ENCODE results near the gene CCNB2.
A peak's percentile ranks its signal among the peaks of the same experiment; 100 is the strongest.

The CCNB2 gene

DNA sequence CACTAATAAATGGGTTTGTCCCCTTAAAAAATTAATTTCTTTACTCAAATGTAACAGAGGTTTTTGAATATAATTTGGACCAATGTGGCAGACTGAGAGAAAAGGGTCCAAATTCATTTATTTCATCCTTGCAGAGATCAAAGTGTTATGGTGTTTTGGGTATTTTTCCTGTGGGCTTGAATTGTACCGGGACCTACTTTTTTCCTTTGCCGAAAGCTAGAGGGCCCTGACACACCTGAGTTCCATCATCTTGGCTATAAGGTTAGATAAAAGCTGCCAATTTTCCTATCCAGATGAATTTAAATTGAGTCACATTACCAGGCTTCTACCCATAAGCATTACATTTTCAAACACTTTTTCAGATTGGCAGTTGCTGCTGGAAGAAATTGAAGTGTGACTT lies 908 bp downstream of the CCNB2 start:
- TF ChIP-seq, protein P1, sequence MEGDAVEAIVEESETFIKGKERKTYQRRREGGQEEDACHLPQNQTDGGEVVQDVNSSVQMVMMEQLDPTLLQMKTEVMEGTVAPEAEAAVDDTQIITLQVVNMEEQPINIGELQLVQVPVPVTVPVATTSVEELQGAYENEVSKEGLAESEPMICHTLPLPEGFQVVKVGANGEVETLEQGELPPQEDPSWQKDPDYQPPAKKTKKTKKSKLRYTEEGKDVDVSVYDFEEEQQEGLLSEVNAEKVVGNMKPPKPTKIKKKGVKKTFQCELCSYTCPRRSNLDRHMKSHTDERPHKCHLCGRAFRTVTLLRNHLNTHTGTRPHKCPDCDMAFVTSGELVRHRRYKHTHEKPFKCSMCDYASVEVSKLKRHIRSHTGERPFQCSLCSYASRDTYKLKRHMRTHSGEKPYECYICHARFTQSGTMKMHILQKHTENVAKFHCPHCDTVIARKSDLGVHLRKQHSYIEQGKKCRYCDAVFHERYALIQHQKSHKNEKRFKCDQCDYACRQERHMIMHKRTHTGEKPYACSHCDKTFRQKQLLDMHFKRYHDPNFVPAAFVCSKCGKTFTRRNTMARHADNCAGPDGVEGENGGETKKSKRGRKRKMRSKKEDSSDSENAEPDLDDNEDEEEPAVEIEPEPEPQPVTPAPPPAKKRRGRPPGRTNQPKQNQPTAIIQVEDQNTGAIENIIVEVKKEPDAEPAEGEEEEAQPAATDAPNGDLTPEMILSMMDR (IDR thresholded peaks at IDR 0.05), result no peak
- Histone ChIP-seq H3K27me3 (no peaks in the 10 kb centered on the region), H3K27ac (no peak overlapping the region), H3K4me1 (ENCODE audit: control insufficient read depth in 1 of 2, insufficient read depth in 1 of 2, low read depth in 1 of 2, low read length in 1 of 2) (peaks cover 8 to 21% of the 10 kb centered on the region in 2 experiments), H3K36me3 (peaks cover 15% of the 10 kb centered on the region), H3K9me3 (no peaks in the 10 kb centered on the region), H3K4me3 (ENCODE audit: low read depth in 1 of 2, low read length in 1 of 2) (peak overlapping the region in 1 of 2 experiments; percentile 68)

DNA sequence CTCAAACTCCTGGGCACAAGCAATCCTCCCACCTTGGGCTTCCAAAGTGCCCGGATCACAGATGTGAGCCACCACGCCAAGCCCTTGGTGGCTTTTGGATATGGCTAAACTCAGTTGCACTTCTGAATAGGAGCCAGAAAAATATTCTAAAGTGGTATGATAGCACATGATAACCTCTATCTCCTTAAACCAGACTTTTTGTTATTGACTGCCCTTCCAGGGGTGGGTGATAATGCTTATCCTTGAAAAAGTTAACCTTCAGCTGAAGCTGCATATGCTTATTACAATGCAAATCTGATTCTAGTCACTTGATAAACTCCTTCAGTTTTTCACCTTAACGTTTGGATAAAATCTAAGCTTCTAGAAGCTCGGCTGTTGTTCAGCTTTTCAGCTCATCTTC lies 6.3 kb downstream of the CCNB2 start:
- H3K27me3 ChIP-seq, result no peaks in the 10 kb centered on the region
- peaks cover 0 to 2% of the 10 kb centered on the region in 2 experiments for H3K4me1 ChIP-seq (ENCODE audit: control insufficient read depth in 1 of 2, insufficient read depth in 1 of 2, low read depth in 1 of 2, low read length in 1 of 2)
- no peak overlapping the region for H3K27ac ChIP-seq
- H3K9me3 ChIP-seq, result no peaks in the 10 kb centered on the region
- peaks cover 24% of the 10 kb centered on the region for H3K36me3 ChIP-seq
- H3K4me3 ChIP-seq (ENCODE audit: low read depth in 1 of 2, low read length in 1 of 2), result no peak overlapping the region
- TF ChIP-seq, protein P1 (IDR thresholded peaks at IDR 0.05), result no peak

DNA sequence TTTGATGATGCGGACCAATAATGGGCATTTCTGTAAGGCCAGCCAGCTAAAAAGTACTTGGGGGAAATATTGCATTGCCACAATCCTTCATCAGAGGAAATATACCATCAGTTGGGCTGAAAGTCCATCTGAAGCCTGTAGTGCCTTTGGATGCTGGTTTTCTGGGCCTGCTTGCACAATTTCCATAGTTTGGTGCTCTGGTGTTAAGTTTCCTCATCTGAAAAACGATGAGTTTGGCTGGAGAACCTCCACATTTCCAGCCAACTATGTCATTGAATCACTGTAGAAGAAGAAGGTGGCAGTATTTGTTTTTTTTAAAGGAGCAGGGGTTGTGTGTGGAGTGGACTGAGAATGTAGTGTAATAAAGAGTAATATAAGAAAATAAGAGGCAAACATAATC lies 10.1 kb downstream of the CCNB2 start:
- Histone ChIP-seq H3K9me3 (no peaks in the 10 kb centered on the region), H3K27me3 (no peaks in the 10 kb centered on the region), H3K36me3 (peaks cover 29% of the 10 kb centered on the region), H3K4me3 (ENCODE audit: low read depth in 1 of 2, low read length in 1 of 2) (no peak overlapping the region), H3K4me1 (ENCODE audit: control insufficient read depth in 1 of 2, insufficient read depth in 1 of 2, low read depth in 1 of 2, low read length in 1 of 2) (no peaks in the 10 kb centered on the region), H3K27ac (no peak overlapping the region)
- TF ChIP-seq, protein P1 (IDR thresholded peaks at IDR 0.05), result no peak

DNA sequence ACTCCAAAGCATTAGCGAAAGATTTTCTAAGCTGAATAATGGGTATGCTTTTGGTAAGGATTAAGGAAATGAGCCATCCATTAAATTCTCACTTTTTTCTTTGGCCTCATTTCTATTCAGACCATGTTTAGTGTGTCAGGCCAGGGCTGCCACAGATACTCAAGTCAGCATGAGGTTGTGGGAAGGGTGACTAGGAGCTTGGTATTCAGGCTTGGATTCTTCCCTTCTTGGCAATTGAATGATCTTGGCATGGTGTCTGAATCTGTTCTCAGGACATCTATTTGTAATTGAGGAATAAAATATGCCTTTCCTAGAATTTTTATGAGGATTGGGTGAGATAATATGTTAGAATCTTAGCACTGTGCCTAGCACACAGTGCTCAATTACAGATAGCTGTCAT lies 11.2 kb downstream of the CCNB2 start:
- peaks cover 18% of the 10 kb centered on the region for H3K36me3 ChIP-seq
- H3K27me3 ChIP-seq, result no peaks in the 10 kb centered on the region
- H3K9me3 ChIP-seq, result no peaks in the 10 kb centered on the region
- no peak overlapping the region for H3K27ac ChIP-seq
- TF ChIP-seq, protein P1 (IDR thresholded peaks at IDR 0.05), result no peak
- H3K4me1 ChIP-seq (ENCODE audit: control insufficient read depth in 1 of 2, insufficient read depth in 1 of 2, low read depth in 1 of 2, low read length in 1 of 2), result peaks cover 10 to 11% of the 10 kb centered on the region in 2 experiments
- H3K4me3 ChIP-seq (ENCODE audit: low read depth in 1 of 2, low read length in 1 of 2), result no peak overlapping the region

DNA sequence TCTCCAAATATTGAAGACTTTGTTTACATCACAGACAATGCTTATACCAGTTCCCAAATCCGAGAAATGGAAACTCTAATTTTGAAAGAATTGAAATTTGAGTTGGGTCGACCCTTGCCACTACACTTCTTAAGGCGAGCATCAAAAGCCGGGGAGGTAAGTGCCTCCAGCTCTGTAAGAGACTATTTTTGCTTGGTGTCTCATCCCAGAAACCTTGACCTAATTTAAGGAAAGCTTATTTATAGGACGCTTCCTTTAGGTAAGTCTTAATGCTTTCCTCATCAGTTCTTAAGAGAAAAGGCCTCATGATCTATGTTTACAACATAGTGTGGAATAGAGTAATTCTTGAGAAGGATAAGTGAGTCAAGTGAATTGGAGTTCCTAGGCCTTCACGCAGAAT lies 11.8 kb downstream of the CCNB2 start:
- H3K4me1 ChIP-seq (ENCODE audit: control insufficient read depth in 1 of 2, insufficient read depth in 1 of 2, low read depth in 1 of 2, low read length in 1 of 2), result peaks cover 16 to 17% of the 10 kb centered on the region in 2 experiments
- peaks cover 16% of the 10 kb centered on the region for H3K36me3 ChIP-seq
- H3K27me3 ChIP-seq, result no peaks in the 10 kb centered on the region
- no peak overlapping the region for H3K27ac ChIP-seq
- no peak overlapping the region for H3K4me3 ChIP-seq (ENCODE audit: low read depth in 1 of 2, low read length in 1 of 2)
- no peaks in the 10 kb centered on the region for H3K9me3 ChIP-seq
- TF ChIP-seq, protein P1 (IDR thresholded peaks at IDR 0.05), result no peak

DNA sequence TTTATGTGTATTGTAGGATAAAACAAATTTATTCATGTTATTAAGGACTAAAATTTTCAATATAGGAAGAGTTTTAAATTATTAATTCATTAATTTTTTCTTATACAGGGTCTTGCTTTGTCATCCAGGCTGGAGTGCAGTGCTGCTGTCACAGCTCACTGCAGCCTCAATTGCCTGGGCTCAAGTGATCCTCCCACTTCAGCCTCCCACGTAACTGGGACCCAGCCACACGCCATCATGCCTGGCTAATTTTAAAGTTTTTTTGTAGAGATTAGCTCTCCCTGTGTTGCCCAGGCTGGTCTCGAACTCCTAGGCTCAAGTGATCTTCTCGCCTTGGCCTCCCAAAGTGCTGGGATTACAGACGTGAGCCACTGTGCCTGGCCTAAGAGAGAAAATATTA lies 14.7 kb downstream of the CCNB2 start:
- no peaks in the 10 kb centered on the region for H3K27me3 ChIP-seq
- TF ChIP-seq, protein P1 (IDR thresholded peaks at IDR 0.05), result no peak
- H3K36me3 ChIP-seq, result peaks cover 25% of the 10 kb centered on the region
- H3K4me3 ChIP-seq (ENCODE audit: low read depth in 1 of 2, low read length in 1 of 2), result no peak overlapping the region
- H3K4me1 ChIP-seq (ENCODE audit: control insufficient read depth in 1 of 2, insufficient read depth in 1 of 2, low read depth in 1 of 2, low read length in 1 of 2), result peaks cover 20 to 21% of the 10 kb centered on the region in 2 experiments
- H3K9me3 ChIP-seq, result no peaks in the 10 kb centered on the region
- H3K27ac ChIP-seq, result peak overlapping the region; percentile 81
